ENCODE data around the gene CSTPP1.
"Not testable (repeated sequence)": the region's sequence is repeated elsewhere in the genome, so short reads cannot be mapped to it uniquely, and the experiment has no call there.

DNA sequence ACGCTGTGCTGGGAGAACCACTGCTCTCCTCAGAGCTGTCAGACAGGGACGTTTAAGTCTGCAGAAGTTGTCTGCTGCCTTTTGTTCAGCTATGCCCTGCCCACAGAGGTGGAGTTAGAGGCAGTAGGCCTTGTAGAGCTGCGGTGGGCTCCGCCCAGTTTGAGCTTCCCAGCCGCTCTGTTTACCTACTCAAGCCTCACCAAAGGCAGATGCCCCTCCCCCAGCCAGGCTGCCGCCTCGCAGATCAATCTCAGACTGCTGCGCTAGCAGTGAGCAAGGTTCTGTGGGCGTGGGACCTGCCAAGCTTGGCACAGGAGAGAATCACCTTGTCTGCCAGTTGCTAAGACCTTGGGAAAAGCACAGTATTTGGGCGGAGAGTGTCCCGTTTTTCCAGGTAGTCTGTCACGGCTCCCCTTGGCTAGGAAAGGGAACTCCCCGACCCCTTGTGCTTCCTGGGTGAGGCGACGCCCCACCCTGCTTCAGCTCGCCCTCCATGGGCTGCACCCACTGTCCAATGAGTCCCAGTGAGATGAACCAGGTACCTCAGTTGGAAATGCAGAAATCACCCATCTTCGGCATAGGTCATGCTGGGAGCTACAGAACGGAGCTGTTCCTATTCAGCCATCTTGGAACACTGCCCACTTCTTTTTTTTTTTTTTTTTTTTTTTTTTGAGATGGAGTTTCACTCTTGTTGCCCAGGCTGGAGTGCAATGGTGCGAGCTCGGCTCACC lies 182.6 kb downstream of the CSTPP1 start:
- TF ChIP-seq POLR2A, CTCF (IDR thresholded peaks at IDR 0.05): not testable (repeated sequence)

All from lower leg skin (tissue), 3 donors.